Measurements from ENCODE around the gene HNRNPF.

GRCh38 chr10:43350156-43350555, 58.8 kb downstream of the HNRNPF start:
- no peak for TF ChIP-seq EZH2 (IDR thresholded peaks at IDR 0.05)
- TF ChIP-seq, protein P1, sequence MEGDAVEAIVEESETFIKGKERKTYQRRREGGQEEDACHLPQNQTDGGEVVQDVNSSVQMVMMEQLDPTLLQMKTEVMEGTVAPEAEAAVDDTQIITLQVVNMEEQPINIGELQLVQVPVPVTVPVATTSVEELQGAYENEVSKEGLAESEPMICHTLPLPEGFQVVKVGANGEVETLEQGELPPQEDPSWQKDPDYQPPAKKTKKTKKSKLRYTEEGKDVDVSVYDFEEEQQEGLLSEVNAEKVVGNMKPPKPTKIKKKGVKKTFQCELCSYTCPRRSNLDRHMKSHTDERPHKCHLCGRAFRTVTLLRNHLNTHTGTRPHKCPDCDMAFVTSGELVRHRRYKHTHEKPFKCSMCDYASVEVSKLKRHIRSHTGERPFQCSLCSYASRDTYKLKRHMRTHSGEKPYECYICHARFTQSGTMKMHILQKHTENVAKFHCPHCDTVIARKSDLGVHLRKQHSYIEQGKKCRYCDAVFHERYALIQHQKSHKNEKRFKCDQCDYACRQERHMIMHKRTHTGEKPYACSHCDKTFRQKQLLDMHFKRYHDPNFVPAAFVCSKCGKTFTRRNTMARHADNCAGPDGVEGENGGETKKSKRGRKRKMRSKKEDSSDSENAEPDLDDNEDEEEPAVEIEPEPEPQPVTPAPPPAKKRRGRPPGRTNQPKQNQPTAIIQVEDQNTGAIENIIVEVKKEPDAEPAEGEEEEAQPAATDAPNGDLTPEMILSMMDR (IDR thresholded peaks at IDR 0.05) = no peak
- no peak for TF ChIP-seq EZH2phosphoT487 (IDR thresholded peaks at IDR 0.05)

Data from neural progenitor cell (in vitro differentiated cells).